GM21529 (cell line): ENCODE data around the gene FBXO21.

ENCODE experiments used
- ATAC-seq: cut with Tn5 transposase; IDR thresholded peaks from one replicate; pipeline ENCODE4 v1.9.1; 2021; ENCODE audit not compliant: unreplicated experiment

The FBXO21 gene

DNA sequence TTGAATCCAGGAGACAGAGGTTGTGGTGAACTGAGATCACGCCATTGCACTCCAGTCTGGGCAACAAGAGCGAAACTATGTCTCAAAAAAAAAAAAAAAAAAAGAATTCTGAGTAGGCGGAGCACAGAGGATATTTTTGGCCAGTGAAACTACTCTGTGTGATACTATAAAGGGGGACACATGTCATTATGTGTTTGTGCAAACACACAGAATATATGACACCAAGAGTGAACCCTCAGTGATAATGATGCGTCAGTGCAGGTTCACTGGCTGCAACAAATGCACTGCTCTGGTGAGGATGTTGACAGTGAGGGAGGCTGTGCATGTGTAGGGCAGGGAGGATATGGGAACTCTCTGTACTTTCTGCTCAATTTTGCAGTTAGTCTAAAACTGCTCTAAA, 24.2 kb downstream of the FBXO21 start:
- ATAC-seq = no peak

- ATAC-seq = no peak
Observed at GRCh38 chr12:117165342-117165741, 24.9 kb downstream of the FBXO21 start.

DNA sequence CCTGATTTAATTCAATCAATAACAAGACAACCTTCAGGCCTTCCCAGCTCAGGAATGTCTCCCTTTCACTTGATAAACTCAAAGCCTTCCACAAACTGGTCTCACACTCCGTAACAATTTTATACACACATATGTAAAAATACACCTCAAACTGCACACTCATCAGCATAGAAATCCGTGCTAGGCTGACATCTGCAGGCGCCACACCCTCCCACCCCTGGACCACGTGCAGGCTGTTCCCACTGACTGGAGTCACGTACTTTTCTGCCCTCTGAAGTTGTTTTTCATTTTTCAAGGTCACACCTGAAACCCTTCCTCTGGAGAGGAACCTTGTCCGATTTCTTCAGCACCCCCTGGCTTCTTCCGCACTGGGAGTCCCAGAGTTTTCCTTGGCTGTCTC, 27.6 kb downstream of the FBXO21 start:
- no peak for ATAC-seq

DNA sequence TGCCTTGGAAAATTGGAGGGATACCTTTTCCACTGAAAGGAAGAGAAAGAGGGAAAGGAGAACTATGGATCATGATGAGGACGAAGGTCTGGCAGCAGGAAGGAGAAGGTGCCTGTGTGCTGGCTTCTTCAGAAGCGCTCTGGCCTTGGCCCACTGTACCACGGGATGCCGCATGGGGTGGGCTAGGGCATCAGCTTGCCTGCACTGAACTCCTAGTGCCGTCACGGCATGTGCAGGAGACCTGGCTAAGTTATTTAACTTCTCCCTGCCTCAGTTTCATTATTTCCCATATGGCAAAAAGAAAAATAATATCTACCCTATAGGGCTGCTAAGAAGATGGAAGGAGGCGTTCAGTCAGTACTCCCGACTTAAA, 28.1 kb downstream of the FBXO21 start:
- no peak for ATAC-seq

DNA sequence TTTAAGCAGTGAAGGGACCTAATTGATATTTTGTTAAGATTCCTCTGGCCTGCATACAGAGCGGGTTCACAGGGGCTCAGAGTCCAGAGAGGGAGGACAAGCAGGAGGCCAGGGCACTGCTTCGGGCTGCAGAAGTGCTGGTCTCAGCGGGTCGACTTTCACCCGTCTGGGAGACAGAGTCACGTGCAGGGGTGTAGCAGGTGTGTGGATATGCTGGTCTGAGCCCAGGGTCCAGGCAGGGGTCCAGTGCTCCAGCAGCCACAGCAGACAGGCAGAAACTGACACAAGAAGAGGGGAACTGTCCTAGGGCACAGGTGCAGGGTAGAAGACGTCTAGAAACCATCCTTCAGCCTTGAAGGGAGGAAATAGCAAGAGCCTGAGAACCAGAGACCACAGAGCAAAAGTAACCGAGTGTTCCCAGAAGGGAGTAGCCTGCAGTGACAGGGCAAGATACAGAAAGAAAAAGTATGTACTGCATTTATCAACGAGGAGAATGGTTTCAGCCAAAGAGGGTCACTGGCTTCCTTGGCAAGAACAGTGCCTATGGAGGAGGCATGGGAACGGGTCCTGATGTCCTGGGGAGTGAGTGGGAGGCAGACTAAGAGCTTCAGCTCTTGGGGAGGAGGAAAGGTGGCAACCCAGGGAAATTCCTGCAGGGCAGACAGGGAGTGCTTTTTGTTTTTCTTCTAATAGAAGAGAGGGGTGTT, 28.7 kb downstream of the FBXO21 start:
- ATAC-seq = no peak

GRCh38 chr12:117159674-117160073, 30.6 kb downstream of the FBXO21 start:
- no peak for ATAC-seq

- ATAC-seq = no peak
Observed at GRCh38 chr12:117158911-117159553, 31.2 kb downstream of the FBXO21 start.

GRCh38 chr12:117158096-117158495, 32.2 kb downstream of the FBXO21 start:
- no peak for ATAC-seq

DNA sequence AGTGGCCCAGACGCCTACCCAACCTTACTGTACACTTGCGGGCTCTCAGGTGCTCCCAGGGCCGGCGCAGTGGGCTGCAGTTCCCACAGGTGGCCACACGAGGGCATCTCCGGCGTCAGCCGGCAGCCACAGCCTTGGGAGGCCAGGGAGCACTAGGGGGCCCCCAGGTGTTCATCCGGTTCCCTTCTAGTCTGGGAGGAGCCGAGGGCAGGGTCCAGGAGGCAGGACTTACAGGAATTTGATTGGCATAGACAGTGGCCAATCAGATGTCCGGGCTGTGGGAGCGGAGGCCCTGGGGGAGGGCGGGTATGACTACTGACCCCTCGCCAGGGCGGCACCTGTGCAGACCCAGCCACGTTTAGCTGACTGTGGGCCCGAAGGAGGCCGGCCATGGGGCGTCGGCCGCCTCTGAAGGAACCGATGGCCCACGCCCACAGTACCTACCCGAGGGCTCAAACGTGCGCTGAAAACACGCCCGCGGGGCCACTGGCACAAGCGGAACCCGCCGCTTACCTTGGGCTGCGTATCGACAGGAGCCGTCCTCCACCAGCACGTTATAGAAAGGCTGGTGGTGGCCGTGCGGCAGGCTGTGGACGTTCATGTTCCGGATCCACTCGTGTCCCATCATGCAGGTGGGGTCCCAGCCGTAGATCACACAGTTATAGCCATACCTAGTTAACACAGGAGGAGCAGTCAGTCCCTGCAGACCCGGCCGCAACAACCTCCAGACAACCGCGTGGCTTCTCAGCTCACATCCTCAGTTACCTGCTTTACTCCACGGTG, 34.8 kb downstream of the FBXO21 start:
- peak; percentile 82 for ATAC-seq

- ATAC-seq = no peak
Observed at GRCh38 chr12:117152793-117153775, 37.2 kb downstream of the FBXO21 start.

GRCh38 chr12:117151403-117152031, 38.8 kb downstream of the FBXO21 start:
- no peak for ATAC-seq

GRCh38 chr12:117149431-117149830, 40.8 kb downstream of the FBXO21 start:
- no peak for ATAC-seq

DNA sequence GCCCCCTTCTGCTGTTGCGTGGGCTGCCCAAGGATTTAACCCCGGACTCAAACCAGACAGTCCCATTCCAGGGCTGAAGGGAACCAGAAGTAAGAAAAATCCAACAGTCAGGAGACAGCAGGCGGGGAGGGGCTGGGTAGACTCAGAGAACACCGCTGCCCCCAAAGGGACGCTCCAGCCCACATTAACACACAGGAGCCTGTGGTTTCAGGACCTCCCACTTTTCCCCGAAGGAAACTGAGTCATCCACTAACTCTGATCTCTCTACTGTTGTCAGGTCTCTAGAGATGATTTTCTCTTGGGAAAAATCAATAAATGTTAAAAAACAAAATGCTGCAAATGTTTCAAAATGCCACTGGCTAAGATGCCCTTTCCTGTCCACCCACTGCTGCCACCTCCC, 41.6 kb downstream of the FBXO21 start:
- ATAC-seq = no peak

DNA sequence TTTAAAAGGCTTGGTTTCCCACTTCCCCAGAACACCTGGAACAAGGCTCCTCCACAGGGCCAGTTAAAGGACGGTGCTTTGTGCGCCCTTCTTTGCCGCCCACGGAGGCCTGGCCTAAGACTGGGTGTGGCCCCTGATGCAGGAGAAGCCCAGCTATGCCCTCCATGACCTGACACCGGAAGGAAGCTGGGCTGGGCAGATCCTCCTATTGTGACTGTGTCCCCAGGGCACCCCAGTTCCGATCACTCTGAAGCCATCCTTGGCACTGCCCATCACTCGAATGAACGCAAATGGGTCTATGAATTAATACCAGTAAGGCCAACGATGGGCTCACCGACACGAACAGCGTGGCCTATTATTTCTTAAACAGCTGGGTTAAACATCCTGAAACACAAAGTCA, 42.6 kb downstream of the FBXO21 start:
- no peak for ATAC-seq

- no peak for ATAC-seq
Observed at GRCh38 chr12:117145597-117146154, 44.6 kb downstream of the FBXO21 start.

DNA sequence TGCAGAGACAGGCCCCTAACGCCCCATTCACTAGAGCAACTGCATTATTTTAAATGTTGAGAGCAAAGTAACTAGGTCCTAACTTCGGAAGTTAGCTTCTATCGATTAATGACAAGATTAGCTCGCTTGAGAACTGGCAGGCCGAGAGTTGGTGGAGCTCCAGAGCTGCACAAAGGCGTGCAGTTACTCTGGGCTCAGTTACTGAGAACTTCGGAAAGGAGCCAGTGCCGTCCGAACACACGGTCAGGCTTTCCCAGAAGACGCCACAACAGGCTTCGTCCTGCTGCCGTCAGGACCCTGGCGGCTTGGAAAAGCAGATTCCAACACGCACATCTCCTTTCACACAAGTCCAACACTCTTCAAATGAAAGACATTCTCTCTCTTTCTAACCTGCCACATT, 45.7 kb downstream of the FBXO21 start:
- no peak for ATAC-seq

DNA sequence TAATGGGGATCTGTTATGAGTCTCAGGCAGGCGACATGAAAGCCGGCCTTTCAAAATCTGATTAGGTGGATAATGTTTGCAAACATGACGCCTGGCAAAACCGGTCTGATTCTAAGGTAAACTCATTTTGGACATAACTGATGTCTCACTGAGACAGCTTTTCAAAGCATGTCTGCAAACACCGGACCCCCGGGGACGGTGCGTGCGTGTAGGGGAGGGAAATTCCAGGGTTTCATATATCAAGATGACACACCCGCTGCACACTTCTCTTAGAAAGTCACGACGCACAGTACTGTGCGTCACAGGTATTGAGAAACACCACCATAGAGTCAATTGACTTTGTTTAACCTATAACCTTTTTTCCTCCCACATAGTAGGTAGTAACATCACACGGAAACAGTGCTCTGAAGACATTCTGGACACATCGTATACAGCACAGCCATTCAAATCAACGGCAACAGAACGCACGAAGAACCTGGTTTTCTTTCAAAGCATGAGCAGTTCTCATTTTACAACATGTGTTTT, 47.2 kb downstream of the FBXO21 start:
- ATAC-seq = no peak

GRCh38 chr12:117142094-117142493, 48.2 kb downstream of the FBXO21 start:
- ATAC-seq = peak; percentile 73

DNA sequence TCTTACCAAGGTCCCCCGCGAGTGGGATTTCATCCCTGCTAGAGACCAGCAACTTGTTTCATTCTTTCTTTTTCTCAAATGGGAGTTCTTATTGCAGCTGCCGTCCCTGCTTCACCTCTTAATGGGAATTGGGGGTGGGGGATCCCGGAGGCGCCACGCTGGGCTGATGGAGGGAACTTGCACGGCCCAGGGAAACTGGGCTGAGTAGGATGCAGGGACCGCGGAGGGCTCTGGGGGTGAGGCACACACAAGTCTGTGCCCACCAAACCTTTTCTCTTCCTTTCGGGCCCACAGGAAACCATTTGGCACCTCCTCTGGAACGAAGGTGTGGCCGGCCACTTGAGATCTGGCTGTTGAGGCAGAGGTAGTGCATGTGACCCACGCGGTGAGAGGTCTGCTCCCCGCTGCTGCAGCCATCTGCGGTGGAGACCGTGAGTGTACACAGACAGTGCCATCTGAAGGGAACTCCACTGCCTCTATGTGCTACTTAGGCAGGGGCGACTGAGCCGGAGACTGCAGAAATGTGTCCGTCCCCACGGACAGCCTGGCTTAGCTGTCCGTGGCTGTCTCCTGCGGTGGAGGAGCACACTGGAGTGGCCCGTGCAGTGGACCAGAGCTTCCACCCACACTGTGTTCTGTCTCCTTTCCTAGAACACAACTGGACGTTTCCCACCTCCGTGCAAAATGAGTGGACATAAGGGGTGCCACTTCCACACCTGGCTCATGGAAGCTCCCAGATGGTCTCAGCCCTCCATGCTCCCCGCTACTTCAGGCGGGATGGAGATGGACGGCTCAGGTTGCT, 49.0 kb downstream of the FBXO21 start:
- no peak for ATAC-seq
